Bronchial epithelial cell (primary cell): Measurements from ENCODE around the gene DUSP19. TPM values are rescaled to one million over a fixed set of nuclear protein-coding genes. Genes with fewer than 3 reads are reported as not detected.

Experiments used
- DNase-seq: peaks from one replicate; pipeline ENCODE4 v3.0.0-alpha.2; 2010; ENCODE audit warnings: low read depth
- FAIRE-seq: peaks from 2 replicates; lab custom pipeline; 2011; peaks lifted over from hg19 to GRCh38; lab: Jason Lieb, UNC
- H3K27me3 ChIP-seq: 2 replicates; pipeline ENCODE4 v1.5.1; 2011; ENCODE audit warnings: low read length; ENCODE audit not compliant: control insufficient read depth, insufficient read depth
- H3K36me3 ChIP-seq: 2 replicates; pipeline ENCODE4 v1.5.1; 2011; ENCODE audit warnings: low read length; ENCODE audit not compliant: control insufficient read depth, insufficient read depth
- H3K4me3 ChIP-seq: 2 replicates; pipeline ENCODE4 v1.5.1; 2011; ENCODE audit warnings: mild to moderate bottlenecking, low read depth, low read length, control low read depth
- total RNA-seq: library from RNA; depleted of rRNA; stranded (reverse); fragments of >200 nt; gene quantifications from 2 replicates; pipeline ENCODE4 v1.2.1, GENCODE V29; 2014
- TF ChIP-seq, protein P1 (sequence below): IDR thresholded peaks from 2 replicates; pipeline ENCODE4 v1.5.1; 2011; ENCODE audit warnings: mild to moderate bottlenecking, moderate library complexity, low read length, control low read depth, inconsistent platforms; ENCODE audit not compliant: insufficient read depth, severe bottlenecking

Gene DUSP19
- total RNA-seq, 1 donor from 2014 or later: under 0.01 TPM

DNA sequence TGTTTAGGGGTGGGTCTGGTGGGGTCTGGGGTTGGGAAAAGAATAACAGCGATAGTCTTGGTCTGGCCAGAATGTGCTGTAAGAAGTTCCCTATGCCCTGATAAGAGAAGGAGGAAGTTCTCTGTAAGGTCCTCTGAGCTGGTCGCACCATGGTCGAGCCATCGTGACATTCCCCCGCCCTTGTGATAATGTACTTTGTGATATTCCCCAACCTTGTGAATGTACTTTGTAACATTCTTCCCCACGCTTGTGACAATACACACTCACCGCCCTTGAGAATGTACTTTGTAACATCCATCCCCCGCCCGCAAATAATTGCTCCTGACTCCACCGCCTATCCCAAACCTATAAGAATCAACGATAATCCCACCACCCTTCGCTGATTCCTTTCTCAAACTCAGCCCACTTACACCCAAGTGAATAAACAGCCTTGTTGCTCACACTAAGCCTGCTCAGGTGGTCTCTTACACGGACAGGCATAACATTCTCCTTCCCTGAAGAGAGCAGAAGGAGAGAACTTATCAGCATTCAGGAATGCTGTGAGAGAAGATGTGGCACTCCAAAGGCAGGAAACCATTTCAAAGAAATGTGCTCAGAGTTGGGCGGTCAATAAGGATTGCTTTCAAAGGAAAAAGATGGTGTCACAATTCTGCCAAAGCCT is 17.8 kb upstream of the DUSP19 start:
- TF ChIP-seq, protein P1, sequence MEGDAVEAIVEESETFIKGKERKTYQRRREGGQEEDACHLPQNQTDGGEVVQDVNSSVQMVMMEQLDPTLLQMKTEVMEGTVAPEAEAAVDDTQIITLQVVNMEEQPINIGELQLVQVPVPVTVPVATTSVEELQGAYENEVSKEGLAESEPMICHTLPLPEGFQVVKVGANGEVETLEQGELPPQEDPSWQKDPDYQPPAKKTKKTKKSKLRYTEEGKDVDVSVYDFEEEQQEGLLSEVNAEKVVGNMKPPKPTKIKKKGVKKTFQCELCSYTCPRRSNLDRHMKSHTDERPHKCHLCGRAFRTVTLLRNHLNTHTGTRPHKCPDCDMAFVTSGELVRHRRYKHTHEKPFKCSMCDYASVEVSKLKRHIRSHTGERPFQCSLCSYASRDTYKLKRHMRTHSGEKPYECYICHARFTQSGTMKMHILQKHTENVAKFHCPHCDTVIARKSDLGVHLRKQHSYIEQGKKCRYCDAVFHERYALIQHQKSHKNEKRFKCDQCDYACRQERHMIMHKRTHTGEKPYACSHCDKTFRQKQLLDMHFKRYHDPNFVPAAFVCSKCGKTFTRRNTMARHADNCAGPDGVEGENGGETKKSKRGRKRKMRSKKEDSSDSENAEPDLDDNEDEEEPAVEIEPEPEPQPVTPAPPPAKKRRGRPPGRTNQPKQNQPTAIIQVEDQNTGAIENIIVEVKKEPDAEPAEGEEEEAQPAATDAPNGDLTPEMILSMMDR: no peak
- DNase-seq (no peak), FAIRE-seq (no peak)
- Histone ChIP-seq H3K27me3 (no peaks in the 10 kb centered on the region), H3K36me3 (no peaks in the 10 kb centered on the region), H3K4me3 (no peak overlapping the region)

- no peaks in the 10 kb centered on the region for H3K36me3 ChIP-seq
- no peak overlapping the region for H3K4me3 ChIP-seq
- DNase-seq (peak; percentile 11), FAIRE-seq (no peak)
- no peaks in the 10 kb centered on the region for H3K27me3 ChIP-seq
- TF ChIP-seq, protein P1: no peak
Observed at GRCh38 chr2:183063083-183063482, 15.5 kb upstream of the DUSP19 start.

- FAIRE-seq: no peak
- Histone ChIP-seq H3K4me3 (no peak overlapping the region), H3K27me3 (no peaks in the 10 kb centered on the region), H3K36me3 (no peaks in the 10 kb centered on the region)
- DNase-seq: no peak
- TF ChIP-seq, protein P1: no peak
Observed at GRCh38 chr2:183068561-183068960, 10.0 kb upstream of the DUSP19 start.

- DNase-seq (no peak), FAIRE-seq (no peak)
- H3K27me3 ChIP-seq: no peaks in the 10 kb centered on the region
- no peaks in the 10 kb centered on the region for H3K36me3 ChIP-seq
- no peak overlapping the region for H3K4me3 ChIP-seq
- TF ChIP-seq, protein P1: no peak
Observed at GRCh38 chr2:183069174-183069573, 9.4 kb upstream of the DUSP19 start.

DNA sequence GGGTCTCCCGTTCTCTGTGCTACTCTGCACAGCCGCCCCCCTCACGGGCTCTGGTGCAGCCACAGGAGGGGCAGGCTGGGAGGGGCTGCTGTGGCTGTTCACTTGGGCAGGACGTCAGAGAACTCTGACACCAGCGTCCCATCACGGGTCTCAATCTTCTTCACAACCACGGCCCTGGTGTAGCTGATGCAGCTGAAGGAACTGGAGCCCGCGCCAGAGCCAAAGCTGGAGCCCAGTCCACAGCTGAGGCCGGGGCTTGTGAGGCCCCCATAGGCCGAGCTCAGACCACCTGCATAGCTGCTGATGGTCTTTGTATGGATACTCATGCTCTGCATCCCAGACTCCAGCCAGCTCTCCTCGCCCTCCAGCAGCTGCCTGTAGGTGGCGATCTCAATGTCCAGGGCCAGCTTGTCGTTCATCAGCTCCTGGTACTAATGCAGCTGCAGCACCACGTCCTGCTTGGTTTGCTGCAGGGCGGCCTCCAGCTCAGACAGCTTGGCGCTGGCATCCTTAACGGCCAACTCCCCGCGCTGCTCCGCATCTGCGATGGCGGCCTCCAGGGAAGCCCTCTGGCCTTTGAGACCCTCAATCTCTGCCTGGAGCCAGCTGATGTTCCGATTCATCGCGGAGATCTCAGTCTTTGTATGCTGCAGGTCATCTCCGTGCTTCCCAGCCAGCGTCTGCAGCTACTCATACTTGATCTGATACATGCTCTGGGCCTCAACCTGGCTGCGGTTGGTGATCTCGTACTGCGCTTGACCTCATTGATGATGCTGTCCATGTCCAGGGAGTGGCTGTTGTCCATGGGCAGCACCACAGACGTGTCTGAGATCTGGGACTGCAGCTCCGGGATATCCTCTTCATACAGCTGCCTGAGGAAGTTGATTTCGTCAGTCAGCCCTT is 7.4 kb upstream of the DUSP19 start:
- no peaks in the 10 kb centered on the region for H3K27me3 ChIP-seq
- no peak overlapping the region for H3K4me3 ChIP-seq
- DNase-seq (peak; percentile 28), FAIRE-seq (no peak)
- no peaks in the 10 kb centered on the region for H3K36me3 ChIP-seq
- TF ChIP-seq, protein P1: peak; percentile 61
